ENCODE results near the gene NUP62.

- no peak for TF ChIP-seq POLR2A (IDR thresholded peaks at IDR 0.05; ENCODE audit: low read length)
- TF ChIP-seq GATA1 (IDR thresholded peaks at IDR 0.05; ENCODE audit: low read depth, low read length), result no peak
These were observed 42.2 kb downstream of the NUP62 start for GRCh38 chr19:49887037-49887664.
